HepG2 (cell line): ENCODE measurements around the gene PDE1C. TPM values are rescaled to one million over a fixed set of nuclear protein-coding genes. Genes with fewer than 3 reads are reported as not detected.

ENCODE experiments used
- ATAC-seq: fragments of 200-7000 bp; cut with Tn5 transposase; 3 replicates; pipeline ENCODE4 v1.9.1; 2020; ENCODE audit warnings: mild to moderate bottlenecking, moderate library complexity
- BruUV-seq: library from RNA; stranded (reverse); fragments of 400-500 nt; replicated peaks from 2 replicates; lab custom pipeline; 2021; lab: Mats Ljungman, UMichigan
- CTCF ChIA-PET: fragments of 300-600 bp; formaldehyde crosslinking; extraction: SDS; loops from one replicate; lab custom pipeline; 2021; ENCODE audit warnings: low total read pairs, inconsistent platforms, low intra/inter-chr PET ratio; lab: Yijun Ruan, JAX
- POLR2A ChIA-PET: fragments of 350-600 bp; sonication (Branson Sonifier 250); formaldehyde crosslinking; loops from one replicate; lab custom pipeline; 2020; ENCODE audit warnings: antibody characterized with exemption, inconsistent platforms; lab: Yijun Ruan, JAX
- DNase-seq: peaks from one replicate; pipeline ENCODE4 v3.0.0-alpha.2; 2015; ENCODE audit warnings: low spot score
- FAIRE-seq: peaks from 3 replicates; lab custom pipeline; 2011; peaks lifted over from hg19 to GRCh38; lab: Jason Lieb, UNC
- H2AFZ ChIP-seq: one replicate; pipeline ENCODE4 v1.6.1; 2011; ENCODE audit warnings: low read length, inconsistent platforms
- H3K27ac ChIP-seq: fragments of 300-600 bp; 3 replicates; pipeline ENCODE4 v1.8.0; 2011; ENCODE audit warnings: mixed run types, mild to moderate bottlenecking, mixed read lengths, low read length, inconsistent platforms; ENCODE audit not compliant: insufficient read depth; ENCODE audit errors: extremely low read length
- H3K27me3 ChIP-seq, 2 experiments: fragments of 200-600 bp in 1 of 2; 2 replicates in 1 of 2; 3 replicates in 1 of 2; pipeline versions ENCODE4 v1.6.0 to v1.8.0; 2011; ENCODE audit warnings: low read length in 2 of 2, mild to moderate bottlenecking in 2 of 2, moderate library complexity in 2 of 2, inconsistent platforms in 1 of 2; ENCODE audit not compliant: insufficient read depth in 2 of 2, control insufficient read depth in 1 of 2
- H3K36me3 ChIP-seq, 2 experiments: fragments of 200-600 bp in 1 of 2; replicated peaks in 1 of 2; 2 replicates in 1 of 2; 3 replicates in 1 of 2; pipeline versions ENCODE4 v1.5.1 to v1.8.0; 2011; ENCODE audit warnings: low read length in 2 of 2, inconsistent platforms in 1 of 2; ENCODE audit not compliant: insufficient read depth in 2 of 2, control insufficient read depth in 1 of 2
- H3K4me1 ChIP-seq: 2 replicates; pipeline ENCODE4 v1.5.1; 2012; ENCODE audit warnings: low read length, inconsistent platforms; ENCODE audit not compliant: insufficient read depth
- H3K4me2 ChIP-seq: 2 replicates; pipeline ENCODE4 v1.6.0; 2011; ENCODE audit warnings: low read depth, low read length, inconsistent platforms
- H3K4me3 ChIP-seq, 3 experiments: fragments of 200-600 bp in 1 of 3; sonication (generic), shearing (Covaris generic) in 1 of 3; replicated peaks in 1 of 3; 2 replicates each; pipeline ENCODE4 v1.5.1; 2011 to 2016; ENCODE audit warnings: low read length in 3 of 3, inconsistent platforms in 2 of 3, low read depth in 2 of 3, mild to moderate bottlenecking in 2 of 3, control low read depth in 1 of 3, mixed read lengths in 1 of 3; ENCODE audit not compliant: insufficient read depth in 1 of 3
- H3K79me2 ChIP-seq: one replicate; pipeline ENCODE4 v1.6.1; 2011; ENCODE audit warnings: low read length, inconsistent platforms; ENCODE audit not compliant: insufficient read depth
- H3K9ac ChIP-seq: 2 replicates; pipeline ENCODE4 v1.6.0; 2011; ENCODE audit warnings: mild to moderate bottlenecking, low read depth, low read length, inconsistent platforms; ENCODE audit not compliant: insufficient read depth
- H3K9me3 ChIP-seq: 2 replicates; pipeline ENCODE4 v1.5.1; 2012; ENCODE audit warnings: mild to moderate bottlenecking, low read length
- H4K20me1 ChIP-seq: 2 replicates; pipeline ENCODE4 v1.6.0; 2011; ENCODE audit warnings: inconsistent platforms, mild to moderate bottlenecking, low read length, moderate library complexity; ENCODE audit not compliant: insufficient read depth
- AKNA ChIP-seq: sonication (generic); formaldehyde crosslinking; IDR thresholded peaks from 2 replicates; pipeline ENCODE4 v1.4.0; 2020; ENCODE audit warnings: missing genetic modification reagents, borderline replicate concordance
- KLF16 ChIP-seq, 2 experiments: sonication (generic) in 1 of 2; formaldehyde crosslinking in 1 of 2; IDR thresholded peaks; 2 replicates each; pipeline versions ENCODE4 v1.6.1 to v1.8.0; 2016 to 2023; ENCODE audit warnings: missing genetic modification reagents in 2 of 2, missing compliant biosample characterization in 1 of 2
- NCOA1 ChIP-seq: sonication (generic); formaldehyde crosslinking; IDR thresholded peaks from 2 replicates; pipeline ENCODE4 v1.9.0; 2021; ENCODE audit warnings: missing genetic modification reagents
- PAWR ChIP-seq: sonication (generic); formaldehyde crosslinking; IDR thresholded peaks from 2 replicates; pipeline ENCODE4 v1.4.0; 2020; ENCODE audit warnings: missing genetic modification reagents, mild to moderate bottlenecking, borderline replicate concordance
- RBM22 ChIP-seq: fragments of 200-400 bp; formaldehyde crosslinking; optimal IDR thresholded peaks from 2 replicates; pipeline ENCODE3; 2017; ENCODE audit warnings: mild to moderate bottlenecking, low read length, moderate library complexity
- SKI ChIP-seq: fragments of 450-650 bp; IDR thresholded peaks from one replicate; pipeline ENCODE4 v1.6.1; 2018; ENCODE audit warnings: mild to moderate bottlenecking; ENCODE audit not compliant: partially characterized antibody
- SMAD9 ChIP-seq: sonication (generic); formaldehyde crosslinking; IDR thresholded peaks from 2 replicates; pipeline ENCODE4 v1.5.1; 2020; ENCODE audit warnings: mild to moderate bottlenecking, missing genetic modification reagents
- ZNF772 ChIP-seq: sonication (generic); formaldehyde crosslinking; IDR thresholded peaks from 2 replicates; pipeline ENCODE4 v1.5.0; 2020; ENCODE audit warnings: mild to moderate bottlenecking, missing genetic modification reagents
- ZNF841 ChIP-seq: sonication (generic); formaldehyde crosslinking; IDR thresholded peaks from 2 replicates; pipeline ENCODE4 v1.8.1; 2023; ENCODE audit warnings: missing genetic modification reagents, borderline replicate concordance
- WGBS: methylation state at CpG from one replicate; pipeline ENCODE4 v1.1.6; 2017; ENCODE audit warnings: low lambda C conversion rate; 5-methylcytosine and 5-hydroxymethylcytosine counted together
- in situ Hi-C: cut with HindIII; loops from 2 replicates; pipeline ENCODE4 v1.10.0; 2017; ENCODE audit warnings: low pct_unique_long_range_greater_than_20kb; ENCODE audit not compliant: extremely low pct_ligation_motif_present
- intact Hi-C: fragments of 100-400 bp; cut with micrococcal nuclease; formaldehyde crosslinking; loops from one replicate; pipeline ENCODE4 v1.10.0; 2022; ENCODE audit not compliant: unreplicated experiment
- polyA plus RNA-seq, 8 experiments: library from polyadenylated mRNA; depleted of rRNA in 3 of 8; stranded (reverse) in 7 of 8; unstranded in 1 of 8; fragments of >200 nt; fragmentation: Illumina TruSeq in 4 of 8; extraction: Trizol in 4 of 8; gene quantifications; 2 replicates each; pipeline versions ENCODE4 v1.2.1 to v1.2.3, GENCODE V29; 2011 to 2016; ENCODE audit warnings: low read depth in 4 of 8, missing spikeins in 1 of 8, mixed read lengths in 1 of 8; ENCODE audit not compliant: insufficient read depth in 1 of 8
- total RNA-seq, 5 experiments: library from RNA; depleted of rRNA; stranded (reverse); fragments of >200 nt; fragmentation: Illumina TruSeq; extraction: Trizol; gene quantifications; 2 replicates each; pipeline ENCODE4 v1.2.3, GENCODE V29; 2016; ENCODE audit warnings: low read depth in 1 of 5

PDE1C gene
- total and polyA plus RNA-seq, 2 of the 13 experiments (the other 11 are each of a cell fraction or from before 2014, with no cell fraction given) = not detected

GRCh38 chr7:32033006-32033405 is 37.2 kb downstream of the PDE1C start:
- ChIA-PET POLR2A (no interaction called here), CTCF (no interaction called here)
- in situ Hi-C loops (no loop called here), intact Hi-C loops (no loop called here)
- Histone ChIP-seq H2AFZ (no peak overlapping the region), H3K79me2 (no peaks in the 10 kb centered on the region), H3K27me3 (no peaks in the 10 kb centered on the region), H3K4me3 (no peak overlapping the region), H3K9me3 (no peaks in the 10 kb centered on the region), H3K4me2 (no peak overlapping the region), H3K27ac (no peak overlapping the region), H4K20me1 (no peaks in the 10 kb centered on the region), H3K4me1 (no peaks in the 10 kb centered on the region), H3K36me3 (no peaks in the 10 kb centered on the region), H3K9ac (no peak overlapping the region)
- TF ChIP-seq PAWR (CRISPR knock-in tag) (no peak), ZNF772 (CRISPR knock-in tag) (no peak), SMAD9 (CRISPR knock-in tag) (no peak), NCOA1 (CRISPR knock-in tag) (no peak), KLF16 (CRISPR knock-in tag; IDR thresholded peaks at IDR 0.05) (no peak), ZNF841 (CRISPR knock-in tag) (no peak), AKNA (CRISPR knock-in tag) (no peak), RBM22 (no peak), SKI (no peak)
- no TSS peak for BruUV-seq
- no peak for DNase-seq
- no peak for FAIRE-seq
- 0% methylated on average over 3 of the region's 3 CpGs for WGBS
- ATAC-seq = no peak
